ENCODE results near the gene ERN1.

Gene ERN1

GRCh38 chr17:64094412-64094811 is 35.5 kb downstream of the ERN1 start:
- Histone ChIP-seq H3K9me3 (no peaks in the 10 kb centered on the region), H3K27ac (no peak overlapping the region), H3K4me1 (peaks cover 0 to 21% (median 12%) of the 10 kb centered on the region in 4 donors), H3K27me3 (no peaks in the 10 kb centered on the region), H3K36me3 (peaks cover 0 to 10% (median 0%) of the 10 kb centered on the region in 3 donors), H3K4me3 (no peak overlapping the region)
- DNase-seq, result no peak
- no peak for TF ChIP-seq CTCF (IDR thresholded peaks at IDR 0.05)
- intact Hi-C loops (cut with DNase I; ENCODE audit: low total_unique reads), result no loop called here

- Histone ChIP-seq H3K4me1 (peaks cover 0 to 21% (median 12%) of the 10 kb centered on the region in 4 donors), H3K4me3 (no peak overlapping the region), H3K27ac (no peak overlapping the region), H3K27me3 (no peaks in the 10 kb centered on the region), H3K9me3 (no peaks in the 10 kb centered on the region), H3K36me3 (peaks cover 0 to 10% (median 0%) of the 10 kb centered on the region in 3 donors)
- no peak for TF ChIP-seq CTCF (IDR thresholded peaks at IDR 0.05)
- intact Hi-C loops (cut with DNase I; ENCODE audit: low total_unique reads), result no loop called here
- no peak for DNase-seq
These were observed 36.9 kb downstream of the ERN1 start for GRCh38 chr17:64092952-64093451.

GRCh38 chr17:64092113-64092512 is 37.8 kb downstream of the ERN1 start:
- no peak for TF ChIP-seq CTCF (IDR thresholded peaks at IDR 0.05)
- Histone ChIP-seq H3K4me1 (peaks cover 0 to 19% (median 7%) of the 10 kb centered on the region in 4 donors), H3K9me3 (no peaks in the 10 kb centered on the region), H3K4me3 (no peak overlapping the region), H3K27ac (no peak overlapping the region), H3K36me3 (peaks cover 0 to 10% (median 0%) of the 10 kb centered on the region in 3 donors), H3K27me3 (no peaks in the 10 kb centered on the region)
- DNase-seq, result no peak
- intact Hi-C loops (cut with DNase I; ENCODE audit: low total_unique reads), result no loop called here

- peaks cover 0 to 9% (median 0%) of the 10 kb centered on the region in 3 donors for H3K36me3 ChIP-seq
- TF ChIP-seq CTCF (IDR thresholded peaks at IDR 0.05), result no peak
These were observed 38.4 kb downstream of the ERN1 start for GRCh38 chr17:64091571-64091970.

GRCh38 chr17:64091116-64091515 is 38.8 kb downstream of the ERN1 start:
- Histone ChIP-seq H3K36me3 (peaks cover 0 to 4% (median 0%) of the 10 kb centered on the region in 3 donors), H3K27me3 (no peaks in the 10 kb centered on the region), H3K4me3 (no peak overlapping the region), H3K9me3 (no peaks in the 10 kb centered on the region), H3K27ac (no peak overlapping the region), H3K4me1 (peaks cover 0 to 9% (median 2%) of the 10 kb centered on the region in 4 donors)
- intact Hi-C loops (cut with DNase I; ENCODE audit: low total_unique reads), result no loop called here
- no peak for DNase-seq
- TF ChIP-seq CTCF (IDR thresholded peaks at IDR 0.05), result no peak

More at GRCh38 chr17:64091571-64091970, 38.4 kb downstream of the ERN1 start:
- Histone ChIP-seq H3K27me3 (no peaks in the 10 kb centered on the region), H3K4me3 (no peak overlapping the region), H3K27ac (no peak overlapping the region), H3K9me3 (no peaks in the 10 kb centered on the region), H3K4me1 (peaks cover 0 to 14% (median 3%) of the 10 kb centered on the region in 4 donors)
- no peak for DNase-seq
- intact Hi-C loops (cut with DNase I; ENCODE audit: low total_unique reads), result no loop called here

- DNase-seq, result no peak
- H3K9me3 ChIP-seq, result no peaks in the 10 kb centered on the region
- H3K4me3 ChIP-seq, result no peak overlapping the region
- H3K27ac ChIP-seq, result no peak overlapping the region
- peaks cover 0 to 10% (median 2%) of the 10 kb centered on the region in 4 donors for H3K4me1 ChIP-seq
- TF ChIP-seq CTCF (IDR thresholded peaks at IDR 0.05), result no peak
- intact Hi-C loops (cut with DNase I; ENCODE audit: low total_unique reads), result no loop called here
- no peaks in the 10 kb centered on the region for H3K27me3 ChIP-seq
- no peaks in the 10 kb centered on the region for H3K36me3 ChIP-seq
These were observed 39.8 kb downstream of the ERN1 start for GRCh38 chr17:64090144-64090543.

Measured in tibial artery (tissue), 4 donors.